GM12801 (cell line): ENCODE measurements around the gene RORB.

Source experiments
- TF ChIP-seq, protein P1 (sequence below): IDR thresholded peaks from one replicate; pipeline ENCODE4 v1.5.1; 2011; ENCODE audit warnings: control low read depth; ENCODE audit not compliant: insufficient read length; ENCODE audit errors: extremely low read depth

The RORB gene

DNA sequence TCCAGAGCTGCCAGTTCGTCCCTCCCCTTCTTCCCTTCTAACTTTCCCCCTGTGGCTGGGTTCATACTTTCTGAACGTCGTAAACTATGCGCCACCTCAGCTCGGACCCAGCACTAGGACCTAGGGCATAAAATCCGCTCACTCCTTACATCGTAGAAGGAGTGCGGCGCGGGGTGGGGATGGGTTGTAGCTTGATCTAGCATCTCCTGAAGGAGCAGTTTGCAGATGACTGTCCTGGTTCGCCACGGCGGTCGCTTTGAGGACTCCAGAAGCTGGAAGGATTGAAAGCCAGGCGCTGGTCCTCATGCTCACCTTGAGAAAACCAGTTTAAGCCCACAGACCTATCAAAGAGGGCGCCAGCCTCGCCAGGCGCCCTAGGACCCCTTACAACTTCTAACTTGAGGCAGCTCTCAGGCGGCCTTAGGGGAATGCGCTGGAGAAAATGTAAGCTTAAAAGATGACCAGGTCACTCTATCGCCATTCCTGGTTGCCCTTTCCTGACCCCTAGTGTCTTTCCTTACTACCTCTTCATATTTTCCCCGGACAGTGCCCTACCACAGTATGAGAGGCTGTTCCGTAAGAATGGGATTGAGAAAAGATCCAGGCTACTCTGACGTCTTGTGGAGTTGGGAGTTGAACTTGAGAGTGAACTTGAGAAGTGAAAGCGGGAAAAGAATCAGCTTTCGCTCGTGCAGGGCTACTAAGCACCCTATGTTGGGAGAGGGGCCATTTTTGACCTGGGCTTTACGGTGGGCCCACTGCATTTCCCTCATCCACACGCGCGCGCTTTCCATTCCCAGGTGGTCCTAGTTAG, 2.8 kb downstream of the RORB start:
- TF ChIP-seq, protein P1, sequence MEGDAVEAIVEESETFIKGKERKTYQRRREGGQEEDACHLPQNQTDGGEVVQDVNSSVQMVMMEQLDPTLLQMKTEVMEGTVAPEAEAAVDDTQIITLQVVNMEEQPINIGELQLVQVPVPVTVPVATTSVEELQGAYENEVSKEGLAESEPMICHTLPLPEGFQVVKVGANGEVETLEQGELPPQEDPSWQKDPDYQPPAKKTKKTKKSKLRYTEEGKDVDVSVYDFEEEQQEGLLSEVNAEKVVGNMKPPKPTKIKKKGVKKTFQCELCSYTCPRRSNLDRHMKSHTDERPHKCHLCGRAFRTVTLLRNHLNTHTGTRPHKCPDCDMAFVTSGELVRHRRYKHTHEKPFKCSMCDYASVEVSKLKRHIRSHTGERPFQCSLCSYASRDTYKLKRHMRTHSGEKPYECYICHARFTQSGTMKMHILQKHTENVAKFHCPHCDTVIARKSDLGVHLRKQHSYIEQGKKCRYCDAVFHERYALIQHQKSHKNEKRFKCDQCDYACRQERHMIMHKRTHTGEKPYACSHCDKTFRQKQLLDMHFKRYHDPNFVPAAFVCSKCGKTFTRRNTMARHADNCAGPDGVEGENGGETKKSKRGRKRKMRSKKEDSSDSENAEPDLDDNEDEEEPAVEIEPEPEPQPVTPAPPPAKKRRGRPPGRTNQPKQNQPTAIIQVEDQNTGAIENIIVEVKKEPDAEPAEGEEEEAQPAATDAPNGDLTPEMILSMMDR = no peak

DNA sequence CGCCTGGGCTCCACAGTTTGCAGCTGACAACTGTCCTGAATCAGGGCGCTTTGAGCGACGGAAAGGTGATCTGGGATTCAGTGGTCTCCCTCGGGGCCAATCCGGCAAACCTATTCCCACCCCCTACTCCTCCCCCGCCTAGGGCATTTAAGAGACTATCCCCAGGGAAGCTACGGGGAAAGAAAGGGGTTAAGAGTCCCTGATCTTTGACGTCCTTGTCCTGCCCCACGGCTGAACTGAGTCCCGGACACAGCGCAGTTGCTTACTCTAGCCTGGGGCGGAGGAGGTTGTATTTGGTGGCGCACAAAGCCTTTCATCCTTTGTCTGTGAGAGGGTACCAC, 3.4 kb downstream of the RORB start:
- TF ChIP-seq, protein P1 = no peak

DNA sequence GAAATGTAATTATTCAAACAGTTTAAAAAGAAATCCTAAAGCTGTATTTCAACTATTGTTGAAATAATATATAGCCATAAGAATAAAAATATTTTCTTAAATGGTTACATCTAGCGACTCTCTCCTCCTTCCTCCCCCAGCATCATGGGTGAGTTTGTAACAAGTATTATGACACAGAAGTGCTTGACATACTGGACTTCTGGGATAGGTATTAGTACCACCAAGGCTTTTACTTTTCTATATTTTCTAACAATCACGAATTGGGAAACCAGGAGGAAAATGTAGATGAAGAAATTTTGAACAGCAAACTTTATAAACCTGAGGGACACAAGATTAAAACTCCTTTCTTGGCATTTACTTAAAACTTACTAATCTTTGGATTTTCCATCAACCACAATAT, 4.4 kb downstream of the RORB start:
- TF ChIP-seq, protein P1 = no peak

GRCh38 chr9:74503219-74503618, 6.1 kb downstream of the RORB start:
- TF ChIP-seq, protein P1 = no peak

GRCh38 chr9:74503666-74504065, 6.5 kb downstream of the RORB start:
- TF ChIP-seq, protein P1 = no peak

DNA sequence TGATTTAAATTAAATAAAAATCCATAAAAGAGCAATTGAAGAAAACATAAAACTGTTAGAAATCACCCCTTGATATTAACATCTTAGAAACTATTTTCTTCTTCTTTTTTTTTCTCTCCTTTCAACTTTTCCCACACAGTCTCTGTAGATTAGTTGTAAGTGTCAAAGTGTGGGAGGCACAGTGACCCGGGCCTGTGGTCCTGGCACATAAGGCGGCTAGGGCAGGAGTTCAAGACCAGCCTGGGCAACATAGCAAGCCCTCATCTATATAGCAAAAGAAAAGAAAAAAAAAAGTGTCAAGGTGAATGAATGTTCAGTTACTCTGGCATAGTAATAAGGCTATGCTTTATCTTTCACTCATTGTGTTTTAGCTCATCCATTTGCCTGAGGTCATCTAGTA, 14.2 kb downstream of the RORB start:
- TF ChIP-seq, protein P1 = no peak

DNA sequence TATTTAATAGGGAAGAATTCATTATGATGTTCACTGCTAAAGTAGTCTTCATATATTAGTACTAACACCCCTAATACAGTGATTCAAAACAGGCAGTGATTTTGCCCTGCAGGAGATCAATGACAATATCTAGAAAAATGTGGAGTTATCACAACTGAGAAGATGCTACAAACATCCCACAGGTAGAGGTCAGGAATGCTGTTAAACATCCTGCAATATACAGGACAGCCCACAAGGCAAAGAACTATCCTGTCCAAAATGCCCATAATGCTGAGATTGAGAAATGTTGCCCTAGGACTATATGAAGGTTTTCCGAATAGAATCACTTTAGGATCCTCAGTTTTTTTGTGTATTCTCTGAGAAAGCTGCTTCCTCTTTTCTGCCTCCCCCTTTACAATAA, 15.3 kb downstream of the RORB start:
- TF ChIP-seq, protein P1 = no peak

DNA sequence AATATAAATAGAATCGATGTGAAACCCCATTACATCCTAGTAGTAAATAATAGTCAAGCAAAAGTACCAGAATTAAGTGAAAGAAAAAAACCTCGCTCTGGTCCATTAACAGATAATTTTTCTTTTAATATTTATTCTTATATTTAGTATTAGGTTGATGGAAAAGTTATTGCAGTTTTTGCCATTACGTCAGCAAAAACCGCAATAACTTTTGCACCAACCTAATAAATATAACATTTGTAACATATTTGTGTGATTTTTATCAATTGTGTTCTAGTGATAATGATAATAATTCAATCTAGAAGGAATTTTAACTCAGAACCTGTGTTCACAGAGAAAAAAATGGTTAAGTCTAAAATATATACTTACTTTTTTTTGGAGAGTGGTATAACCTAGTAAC, 16.1 kb downstream of the RORB start:
- TF ChIP-seq, protein P1 = no peak
